ENCODE data around the gene CNBP. TPM values are rescaled to one million over a fixed set of nuclear protein-coding genes. Genes with fewer than 3 reads are reported as not detected.

Gene CNBP
- total and polyA plus RNA-seq, 12 donors = 324 to 594 (median 478) TPM

- WGBS, 2 donors = 87 to 90% methylated on average over 2 of the region's 2 CpGs
- no peak for TF ChIP-seq CTCF (IDR thresholded peaks at IDR 0.05)
Observed at GRCh38 chr3:129218742-129219141, 35.0 kb upstream of the CNBP start.

GRCh38 chr3:129213238-129213637 is 29.5 kb upstream of the CNBP start:
- Histone ChIP-seq H3K4me3 (no peak overlapping the region), H3K9me3 (no peaks in the 10 kb centered on the region), H3K27ac (no peak overlapping the region), H3K36me3 (no peaks in the 10 kb centered on the region), H3K27me3 (no peaks in the 10 kb centered on the region), H3K4me1 (peaks cover 0 to 13% (median 9%) of the 10 kb centered on the region in 9 donors)
- no peak for TF ChIP-seq CTCF (IDR thresholded peaks at IDR 0.05)
- no peak for ATAC-seq
- WGBS, 2 donors = 98 to 100% methylated on average over 5 of the region's 5 CpGs
- intact Hi-C loops (cut with DNase I) = no loop called here
- no peak for DNase-seq

More at GRCh38 chr3:129218742-129219141, 35.0 kb upstream of the CNBP start:
- Histone ChIP-seq H3K9me3 (no peaks in the 10 kb centered on the region), H3K27me3 (no peaks in the 10 kb centered on the region), H3K4me3 (no peak overlapping the region), H3K4me1 (peaks cover 0 to under 1% (median 0%) of the 10 kb centered on the region in 9 donors), H3K27ac (no peak overlapping the region), H3K36me3 (no peaks in the 10 kb centered on the region)
- no peak for DNase-seq
- ATAC-seq = no peak
- intact Hi-C loops (cut with DNase I) = no loop called here

DNA sequence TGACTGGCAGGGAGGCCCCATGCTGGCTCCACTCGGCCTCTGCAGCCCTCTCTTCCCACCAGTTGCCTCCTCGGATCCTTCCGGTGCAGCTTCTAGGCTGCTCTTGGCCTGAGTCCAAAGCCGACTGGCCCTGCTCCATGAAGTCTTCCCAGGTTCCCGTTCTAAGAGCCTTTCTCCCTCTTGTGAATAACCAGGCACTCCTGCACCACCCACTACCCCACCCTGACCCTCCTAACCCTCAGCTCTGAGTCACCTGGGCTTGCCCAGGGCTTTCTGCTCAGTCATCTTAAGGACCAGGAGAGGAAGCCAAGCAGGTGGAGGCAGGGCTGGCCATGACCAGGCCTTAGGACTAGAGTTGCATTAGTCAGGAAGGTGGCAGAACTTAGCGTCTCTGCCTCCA is 28.1 kb upstream of the CNBP start:
- H3K36me3 ChIP-seq = no peaks in the 10 kb centered on the region
- H3K27me3 ChIP-seq = no peaks in the 10 kb centered on the region
- peak overlapping the region in 3 of 10 donors; percentile 15 to 64 (median 15) for H3K27ac ChIP-seq
- no peak for TF ChIP-seq CTCF (IDR thresholded peaks at IDR 0.05)
- 12 to 16% methylated on average over 6 of the region's 6 CpGs for WGBS, 2 donors
- intact Hi-C loops (cut with DNase I) = no loop called here
- DNase-seq (peak; percentile 46 to 71), ATAC-seq (peak in 7 of 8 donors; percentile 62 to 89 (median 76))
- H3K9me3 ChIP-seq = no peaks in the 10 kb centered on the region
- H3K4me1 ChIP-seq = peaks cover 0 to 20% (median 11%) of the 10 kb centered on the region in 9 donors
- no peak overlapping the region for H3K4me3 ChIP-seq

DNA sequence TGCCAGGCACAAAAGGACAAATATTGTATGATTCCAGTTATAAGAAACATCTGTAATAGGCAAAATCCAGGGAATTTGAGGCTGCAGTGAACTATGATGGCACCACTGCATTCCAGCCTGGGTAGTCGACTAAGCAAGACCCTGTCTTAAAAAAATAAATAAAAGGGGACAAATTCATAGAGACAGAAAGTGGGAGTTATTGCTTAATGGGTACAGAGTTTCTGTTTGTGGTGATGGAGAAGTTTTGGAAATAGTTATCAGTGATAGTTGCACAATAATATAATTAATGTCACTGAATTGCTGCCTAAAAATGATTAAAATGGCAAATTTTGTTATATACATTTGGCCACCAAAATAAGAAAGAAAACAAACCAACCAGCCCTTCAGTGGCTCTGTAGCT is 27.6 kb upstream of the CNBP start:
- H3K4me1 ChIP-seq = peaks cover 0 to 20% (median 11%) of the 10 kb centered on the region in 9 donors
- no peaks in the 10 kb centered on the region for H3K9me3 ChIP-seq
- H3K36me3 ChIP-seq = no peaks in the 10 kb centered on the region
- no peaks in the 10 kb centered on the region for H3K27me3 ChIP-seq
- WGBS, 2 donors = 84 to 91% methylated on average over 1 of the region's 1 CpG
- no peak for ATAC-seq
- H3K4me3 ChIP-seq = no peak overlapping the region
- intact Hi-C loops (cut with DNase I) = no loop called here
- DNase-seq = no peak
- no peak for TF ChIP-seq CTCF (IDR thresholded peaks at IDR 0.05)
- H3K27ac ChIP-seq = peak overlapping the region in 2 of 10 donors; percentile 15 to 64

Data from heart right ventricle (tissue), 16 donors.